Stomach (tissue), 9 donors: ENCODE data around the gene PLP2. TPM values are rescaled to one million over a fixed set of nuclear protein-coding genes. Genes with fewer than 3 reads are reported as not detected.

Source experiments
- DNase-seq, 2 donors: peaks; one replicate each; pipeline versions ENCODE4 v3.0.0 to v3.0.0-alpha.2; 2013 to 2019
- H3K27ac ChIP-seq, 5 donors: fragments of 200-600 bp in 4 of 5; sonication (generic) in 4 of 5; one replicate each; pipeline ENCODE4 v1.5.1; 2013 to 2019; ENCODE audit warnings: mild to moderate bottlenecking in 1 of 5, moderate library complexity in 1 of 5
- H3K27me3 ChIP-seq, 3 donors: fragments of 200-600 bp; sonication (generic); one replicate each; pipeline ENCODE4 v1.5.1; 2017 to 2019; ENCODE audit warnings: mixed run types in 1 of 3
- H3K36me3 ChIP-seq, 4 donors: fragments of 200-600 bp; sonication (generic); 1 replicate in 3 of 4; 2 replicates in 1 of 4; pipeline ENCODE4 v1.5.1; 2016 to 2019
- H3K4me1 ChIP-seq, 4 donors: fragments of 200-600 bp; sonication (generic); one replicate each; pipeline ENCODE4 v1.5.1; 2016 to 2019
- H3K4me3 ChIP-seq, 4 donors: fragments of 200-600 bp; sonication (generic) in 3 of 4; one replicate each; pipeline ENCODE4 v1.5.1; 2016 to 2019; ENCODE audit warnings: mild to moderate bottlenecking in 1 of 4
- H3K9me3 ChIP-seq, 4 donors: fragments of 200-600 bp; sonication (generic); one replicate each; pipeline ENCODE4 v1.5.1; 2016 to 2019
- EP300 ChIP-seq: sonication (generic); formaldehyde crosslinking; IDR thresholded peaks from one replicate; pipeline ENCODE4 v1.6.1; 2017; ENCODE audit warnings: antibody characterized with exemption
- POLR2A ChIP-seq, 4 donors: fragments of 450-650 bp; IDR thresholded peaks; one replicate each; pipeline ENCODE4 v1.6.1; 2016; ENCODE audit warnings: antibody characterized with exemption in 4 of 4, control low read depth in 2 of 4, mild to moderate bottlenecking in 1 of 4, moderate library complexity in 1 of 4
- POLR2AphosphoS5 ChIP-seq, 3 donors: sonication (generic); formaldehyde crosslinking; IDR thresholded peaks; one replicate each; pipeline ENCODE4 v1.6.1; 2016; ENCODE audit warnings: antibody characterized with exemption in 3 of 3
- WGBS, 5 donors: extraction: QIAGEN DNeasy Blood & Tissue Kit in 3 of 5; methylation state at CpG; one replicate each; pipeline versions ENCODE4 v1.1.5 to v1.1.7; 2013 to 2018; 5-methylcytosine and 5-hydroxymethylcytosine counted together
- intact Hi-C: fragments of 100-400 bp; cut with DNase I; formaldehyde crosslinking; loops from one replicate; pipeline ENCODE4 v1.15.1; 2023; ENCODE audit warnings: low total_unique reads
- polyA plus RNA-seq, 3 donors: library from polyadenylated mRNA; stranded (reverse); fragments of 200-250 nt; gene quantifications; one replicate each; pipeline ENCODE4 v1.2.3, GENCODE V29; 2013
- total RNA-seq, 5 donors: library from RNA; depleted of rRNA; stranded (reverse); fragments of >200 nt; gene quantifications; one replicate each; pipeline versions ENCODE4 v1.1.0 to v1.2.3, GENCODE V29; 2014 to 2016
- TF ChIP-seq, protein P1 (sequence below), 7 experiments: fragments of 450-650 bp in 4 of 7; fragments of 200-600 bp in 3 of 7; sonication (generic) in 3 of 7; IDR thresholded peaks; one replicate each; pipeline ENCODE4 v1.5.1; 2016 to 2019; ENCODE audit warnings: antibody characterized with exemption in 7 of 7, control low read depth in 2 of 7, mild to moderate bottlenecking in 1 of 7
- donor health status: healthy with polysubstance abuse.
- donor health status: Bipolar disorder and iron deficiency.
- donor health status: healthy.

PLP2 gene
- total and polyA plus RNA-seq, 8 donors, result 14.0 to 323 (median 66.6) TPM

DNA sequence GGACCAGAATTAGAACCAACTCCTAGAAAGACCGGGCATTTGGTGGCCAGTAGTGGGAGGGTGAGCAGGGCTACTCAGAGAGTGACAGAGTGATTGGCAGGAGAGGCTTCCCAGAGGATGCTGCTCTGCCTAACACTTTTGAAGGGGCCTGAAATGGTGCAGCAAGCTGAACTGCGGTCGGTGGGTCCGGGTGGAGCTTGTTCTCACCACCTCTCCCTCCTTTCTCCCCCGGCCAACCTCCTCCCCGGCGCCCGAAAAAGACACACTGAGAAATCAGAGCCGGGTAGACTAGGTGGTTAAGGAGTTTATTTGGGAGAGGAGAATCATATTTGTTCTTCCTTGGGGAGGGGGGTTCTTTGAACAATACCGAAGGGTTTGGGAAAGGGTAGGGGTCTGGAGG lies 15.8 kb downstream of the PLP2 start:
- peak overlapping the region in 3 of 5 donors; percentile 82 to 86 (median 86) for H3K27ac ChIP-seq
- H3K4me1 ChIP-seq, result peaks cover 9 to 40% (median 28%) of the 10 kb centered on the region in 4 donors
- H3K27me3 ChIP-seq, result no peaks in the 10 kb centered on the region
- no peak for TF ChIP-seq POLR2A (IDR thresholded peaks at IDR 0.05)
- TF ChIP-seq, protein P1, sequence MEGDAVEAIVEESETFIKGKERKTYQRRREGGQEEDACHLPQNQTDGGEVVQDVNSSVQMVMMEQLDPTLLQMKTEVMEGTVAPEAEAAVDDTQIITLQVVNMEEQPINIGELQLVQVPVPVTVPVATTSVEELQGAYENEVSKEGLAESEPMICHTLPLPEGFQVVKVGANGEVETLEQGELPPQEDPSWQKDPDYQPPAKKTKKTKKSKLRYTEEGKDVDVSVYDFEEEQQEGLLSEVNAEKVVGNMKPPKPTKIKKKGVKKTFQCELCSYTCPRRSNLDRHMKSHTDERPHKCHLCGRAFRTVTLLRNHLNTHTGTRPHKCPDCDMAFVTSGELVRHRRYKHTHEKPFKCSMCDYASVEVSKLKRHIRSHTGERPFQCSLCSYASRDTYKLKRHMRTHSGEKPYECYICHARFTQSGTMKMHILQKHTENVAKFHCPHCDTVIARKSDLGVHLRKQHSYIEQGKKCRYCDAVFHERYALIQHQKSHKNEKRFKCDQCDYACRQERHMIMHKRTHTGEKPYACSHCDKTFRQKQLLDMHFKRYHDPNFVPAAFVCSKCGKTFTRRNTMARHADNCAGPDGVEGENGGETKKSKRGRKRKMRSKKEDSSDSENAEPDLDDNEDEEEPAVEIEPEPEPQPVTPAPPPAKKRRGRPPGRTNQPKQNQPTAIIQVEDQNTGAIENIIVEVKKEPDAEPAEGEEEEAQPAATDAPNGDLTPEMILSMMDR (IDR thresholded peaks at IDR 0.05), result no peak
- no peak for TF ChIP-seq POLR2AphosphoS5 (IDR thresholded peaks at IDR 0.05)
- no peak for TF ChIP-seq EP300
- intact Hi-C loops, result no loop called here
- H3K9me3 ChIP-seq, result peaks cover 0 to 8% (median 3%) of the 10 kb centered on the region in 4 donors
- WGBS, 5 donors, result 72 to 84% (median 77%) methylated on average over 6 to 10 of the region's 10 CpGs
- peaks cover 4 to 12% (median 10%) of the 10 kb centered on the region in 4 donors for H3K36me3 ChIP-seq
- DNase-seq, result no peak
- no peak overlapping the region for H3K4me3 ChIP-seq

DNA sequence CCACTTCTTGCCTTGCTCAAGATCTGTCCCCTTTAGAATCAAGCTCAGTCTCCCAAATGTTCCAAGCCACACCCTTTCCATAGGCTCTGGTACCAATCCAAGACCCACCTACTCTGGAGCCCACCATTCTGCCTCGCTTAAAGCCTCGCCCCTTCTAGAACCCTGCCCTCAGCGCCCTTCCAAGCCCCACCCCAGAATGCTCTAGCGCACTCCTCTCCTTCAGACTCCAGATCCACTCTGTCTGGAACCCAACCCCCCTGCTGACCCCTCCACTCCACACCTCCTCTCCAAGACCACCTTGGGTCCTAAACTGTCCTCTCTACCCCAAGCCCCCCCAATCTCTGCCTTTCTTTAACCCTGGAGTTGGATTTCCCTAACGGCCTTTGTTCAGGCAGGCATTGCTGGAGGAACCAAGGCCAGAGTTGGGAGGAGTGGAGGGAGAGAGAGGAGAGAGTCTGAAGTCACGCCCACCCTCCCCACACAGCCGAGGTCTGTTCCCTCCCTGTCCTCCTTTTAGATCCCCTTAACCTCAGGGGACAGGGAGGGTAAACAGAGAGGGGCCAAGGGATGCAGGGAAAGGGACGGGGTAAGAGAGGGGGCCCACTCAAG lies 16.9 kb downstream of the PLP2 start:
- peaks cover 0 to 4% (median 2%) of the 10 kb centered on the region in 4 donors for H3K36me3 ChIP-seq
- H3K9me3 ChIP-seq, result peaks cover 0 to 8% (median 3%) of the 10 kb centered on the region in 4 donors
- peaks cover 9 to 43% (median 28%) of the 10 kb centered on the region in 4 donors for H3K4me1 ChIP-seq
- whole genome bisulfite sequencing, 5 donors, result 59 to 71% (median 64%) methylated on average over 8 of the region's 8 CpGs
- no peak for DNase-seq
- no peaks in the 10 kb centered on the region for H3K27me3 ChIP-seq
- H3K4me3 ChIP-seq, result no peak overlapping the region
- TF ChIP-seq, protein P1 (IDR thresholded peaks at IDR 0.05), result no peak
- TF ChIP-seq POLR2AphosphoS5 (IDR thresholded peaks at IDR 0.05) (no peak), POLR2A (IDR thresholded peaks at IDR 0.05) (no peak), EP300 (no peak)
- intact Hi-C loops, result no loop called here
- H3K27ac ChIP-seq, result peak overlapping the region in 1 of 5 donors; percentile 20

DNA sequence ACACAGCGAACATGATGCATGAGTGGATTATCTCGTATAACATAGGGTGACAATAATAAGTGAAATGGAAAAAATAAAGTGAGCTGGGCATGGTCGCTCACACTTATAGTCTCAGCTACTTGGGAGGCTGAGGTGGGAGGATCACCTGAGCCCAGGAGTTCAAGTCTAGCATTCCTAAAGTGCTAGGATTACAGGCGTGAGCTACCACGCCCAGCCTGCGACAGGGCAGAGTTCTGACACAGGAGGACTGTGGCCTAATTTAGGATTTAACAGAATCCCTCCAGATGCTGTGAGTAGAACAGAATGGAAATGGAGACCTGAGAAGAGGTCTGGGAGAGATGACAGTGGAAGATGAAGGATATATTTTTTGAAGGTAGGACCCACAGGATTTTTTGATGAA lies 17.9 kb downstream of the PLP2 start:
- H3K4me3 ChIP-seq, result peak overlapping the region in 2 of 4 donors; percentile 30 to 48
- H3K27me3 ChIP-seq, result no peaks in the 10 kb centered on the region
- peak overlapping the region in 4 of 5 donors; percentile 82 to 89 (median 87) for H3K27ac ChIP-seq
- 57 to 72% (median 67%) methylated on average over 6 of the region's 6 CpGs for WGBS, 5 donors
- H3K36me3 ChIP-seq, result no peaks in the 10 kb centered on the region
- TF ChIP-seq, protein P1 (IDR thresholded peaks at IDR 0.05), result no peak
- TF ChIP-seq EP300, result no peak
- no peak for TF ChIP-seq POLR2AphosphoS5 (IDR thresholded peaks at IDR 0.05)
- TF ChIP-seq POLR2A (IDR thresholded peaks at IDR 0.05), result no peak
- intact Hi-C loops, result no loop called here
- H3K4me1 ChIP-seq, result peaks cover 6 to 35% (median 21%) of the 10 kb centered on the region in 4 donors
- H3K9me3 ChIP-seq, result peaks cover 0 to 8% (median 3%) of the 10 kb centered on the region in 4 donors
- DNase-seq, result no peak

DNA sequence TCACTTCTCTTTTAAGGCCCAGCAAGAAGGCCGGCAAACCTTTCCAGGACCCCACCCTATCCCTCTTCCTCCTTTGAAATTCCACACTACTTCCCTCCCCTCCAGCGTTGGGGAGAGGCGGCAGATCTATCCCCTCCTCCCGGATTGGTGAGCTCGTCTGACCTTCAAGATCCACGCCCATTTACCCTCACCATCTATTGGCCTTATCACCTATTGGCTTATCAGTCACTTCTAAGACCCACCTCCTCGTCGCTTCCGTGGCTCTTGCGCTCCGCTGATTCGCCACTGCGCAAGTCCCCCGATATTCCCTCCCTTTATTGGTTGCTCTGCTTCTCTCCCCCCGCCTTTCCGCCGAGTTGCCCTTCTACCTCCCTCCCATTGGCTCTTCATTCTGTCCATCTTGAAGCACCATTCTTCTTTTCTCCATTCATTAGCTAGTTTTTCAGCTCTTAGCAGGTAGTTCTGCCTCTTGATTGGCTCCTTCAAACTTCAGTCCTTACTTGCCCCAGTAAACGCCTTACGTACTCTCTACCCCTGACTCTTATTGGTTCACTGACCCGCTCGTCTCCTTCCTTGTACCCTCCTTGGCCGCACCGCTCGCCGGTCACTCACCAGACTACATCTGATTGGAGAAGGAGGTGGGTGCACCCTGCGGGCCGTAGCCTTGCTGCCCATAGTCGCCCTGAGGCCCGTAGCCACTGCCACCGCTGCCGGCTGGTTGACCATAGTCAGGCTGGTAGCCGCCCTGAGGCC lies 19.3 kb downstream of the PLP2 start:
- Histone ChIP-seq H3K36me3 (no peaks in the 10 kb centered on the region), H3K27me3 (no peaks in the 10 kb centered on the region), H3K4me3 (peak overlapping the region; percentile 57 to 61 (median 58)), H3K9me3 (peaks cover 0 to 8% (median 3%) of the 10 kb centered on the region in 4 donors), H3K4me1 (peaks cover 0 to 24% (median 12%) of the 10 kb centered on the region in 4 donors), H3K27ac (peak overlapping the region; percentile 88 to 95 (median 89))
- intact Hi-C loops, result no loop called here
- peak; percentile 90 to 98 for DNase-seq
- 0 to 40% (median 4%) methylated on average over 25 to 32 of the region's 32 CpGs for WGBS, 5 donors
- TF ChIP-seq EP300 (no peak), POLR2A (IDR thresholded peaks at IDR 0.05) (peak in 1 of 4 donors; percentile 76), POLR2AphosphoS5 (IDR thresholded peaks at IDR 0.05) (peak; percentile 59 to 89 (median 87))
- TF ChIP-seq, protein P1 (IDR thresholded peaks at IDR 0.05), result no peak
